ENCODE data around the gene POTEC. TPM values are rescaled to one million over a fixed set of nuclear protein-coding genes. Genes with fewer than 3 reads are reported as not detected.
"Not testable (repeated sequence)": the region's sequence is repeated elsewhere in the genome, so short reads cannot be mapped to it uniquely, and the experiment has no call there.

The POTEC gene
- total RNA-seq, 4 donors from 2014 or later, result not detected

DNA sequence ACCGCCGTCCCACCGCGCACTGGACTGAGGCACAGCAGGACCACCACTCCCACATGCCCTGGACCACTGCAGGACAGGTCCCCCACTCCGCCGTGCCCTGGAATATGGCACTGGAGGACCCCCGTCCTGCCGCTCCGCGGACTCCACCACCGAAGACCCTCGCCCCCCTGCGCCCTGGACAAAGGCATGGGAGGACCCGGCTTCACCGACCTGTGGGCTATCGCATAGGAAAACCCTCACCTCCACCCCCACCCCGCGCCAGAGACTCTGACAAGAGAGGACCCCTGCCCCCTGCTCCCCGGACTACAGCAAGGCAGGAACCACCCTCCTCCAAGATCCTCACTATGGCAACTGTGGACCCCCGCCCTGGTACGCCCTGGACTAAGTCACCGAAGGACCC is 68.6 kb downstream of the POTEC start:
- ATAC-seq, H3K27ac ChIP-seq, H3K9me3 ChIP-seq, H3K27me3 ChIP-seq, H3K36me3 ChIP-seq, H3K4me1 ChIP-seq, H3K4me3 ChIP-seq: not testable (repeated sequence)
- no CpG with 5 or more reads among the region's 22 CpGs for WGBS, 2 donors (ENCODE audit: low coverage in 1 of 2)

- WGBS, 2 donors (ENCODE audit: low coverage in 1 of 2), result no CpG with 5 or more reads among the region's 38 CpGs
- not testable (repeated sequence) for H3K36me3 ChIP-seq, ATAC-seq, H3K9me3 ChIP-seq, H3K4me1 ChIP-seq, H3K27ac ChIP-seq, H3K4me3 ChIP-seq, H3K27me3 ChIP-seq
Observed at GRCh38 chr18:14474007-14474720, 69.2 kb downstream of the POTEC start.

- ATAC-seq, H3K36me3 ChIP-seq, H3K4me1 ChIP-seq, H3K27ac ChIP-seq, H3K9me3 ChIP-seq, H3K4me3 ChIP-seq, H3K27me3 ChIP-seq: not testable (repeated sequence)
- 90% methylated on average over 2 of the region's 23 CpGs; no CpG with 5 or more reads in 1 of the 2 donors for WGBS, 2 donors (ENCODE audit: low coverage in 1 of 2)
Observed at GRCh38 chr18:14473250-14474006, 70.0 kb downstream of the POTEC start.

DNA sequence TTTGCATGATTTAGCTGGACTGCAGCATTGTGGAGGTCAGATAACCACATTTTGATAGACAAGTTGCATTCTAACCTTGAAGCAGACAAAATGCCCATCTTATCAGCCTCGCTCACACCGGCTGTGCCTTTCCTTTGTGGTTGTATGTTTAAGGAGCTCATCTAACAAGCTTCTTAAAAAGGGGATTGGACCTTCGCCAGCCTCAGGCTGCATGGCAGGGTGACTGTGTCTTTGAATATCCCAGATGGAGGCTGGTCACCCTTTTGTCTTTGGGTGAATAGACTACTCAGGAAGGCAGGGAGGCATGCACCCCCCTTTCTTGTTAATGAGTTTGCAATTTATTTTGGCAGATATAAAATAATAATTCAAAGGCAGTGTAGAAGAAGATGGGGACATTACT is 72.1 kb downstream of the POTEC start:
- H3K4me3 ChIP-seq, ATAC-seq, H3K36me3 ChIP-seq, H3K4me1 ChIP-seq, H3K27ac ChIP-seq, H3K27me3 ChIP-seq, H3K9me3 ChIP-seq: not testable (repeated sequence)
- WGBS, 2 donors (ENCODE audit: low coverage in 1 of 2), result 67 to 93% methylated on average over 2 to 3 of the region's 3 CpGs

GRCh38 chr18:14470446-14470845 is 73.0 kb downstream of the POTEC start:
- not testable (repeated sequence) for ATAC-seq
- 20 to 67% methylated on average over 1 of the region's 3 CpGs for WGBS, 2 donors (ENCODE audit: low coverage in 1 of 2)

GRCh38 chr18:14470046-14470445 is 73.4 kb downstream of the POTEC start:
- H3K9me3 ChIP-seq, H3K27me3 ChIP-seq, H3K4me1 ChIP-seq, H3K36me3 ChIP-seq, H3K4me3 ChIP-seq, ATAC-seq, H3K27ac ChIP-seq: not testable (repeated sequence)

More at GRCh38 chr18:14470446-14470845, 73.0 kb downstream of the POTEC start:
- H3K4me1 ChIP-seq, H3K27me3 ChIP-seq, H3K27ac ChIP-seq, H3K36me3 ChIP-seq, H3K9me3 ChIP-seq, H3K4me3 ChIP-seq: not testable (repeated sequence)

DNA sequence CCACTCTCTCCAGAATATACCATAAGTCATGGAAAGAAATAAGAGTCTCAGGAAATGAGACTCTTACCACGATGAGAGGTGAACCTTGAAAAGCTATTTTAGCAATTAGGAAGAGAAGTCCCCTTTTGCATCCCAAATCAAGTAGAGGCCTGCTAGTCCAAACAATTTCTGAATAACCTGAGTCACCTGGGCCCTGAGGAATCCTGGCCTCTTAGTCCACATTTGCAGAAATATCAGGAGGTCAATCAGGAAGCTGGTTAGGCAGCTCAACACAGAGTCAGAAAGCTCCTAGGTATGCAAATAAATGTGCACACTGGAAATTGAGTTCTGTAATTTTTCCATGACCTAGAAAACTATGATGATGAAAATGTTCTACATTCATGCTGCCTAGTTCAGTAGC is 77.4 kb downstream of the POTEC start:
- H3K4me3 ChIP-seq, H3K27ac ChIP-seq, H3K9me3 ChIP-seq, H3K4me1 ChIP-seq, H3K27me3 ChIP-seq, ATAC-seq, H3K36me3 ChIP-seq: not testable (repeated sequence)
- WGBS, 2 donors (ENCODE audit: low coverage in 1 of 2), result 33% methylated on average over 1 of the region's 1 CpG; no CpG with 5 or more reads in 1 of the 2 donors

Small RNA genes lying within 50 kb of the gene (small RNA-seq; reads per million reads assigned to genes)
- gene RNU6-1021P, result 0 reads per million in 4 donors

Other genes starting within 250 kb of the POTEC start
- gene ANKRD30B, start 204.6 kb upstream of the POTEC start, total RNA-seq, result not detected